Dendritic cell treated with granulocyte-macrophage colony-stimulating factor and Interleukin-4, amounts not matched to agents 40 ng/mL and 50 ng/mL, for 4 days (primary cell): Measurements from ENCODE around the gene BRCA1.

ENCODE experiments used
- H3K27ac Mint-ChIP-seq: one replicate; pipeline ENCODE4 v1.8.0; 2022; ENCODE audit warnings: mild to moderate bottlenecking, mixed read lengths
- H3K27me3 Mint-ChIP-seq: one replicate; pipeline ENCODE4 v1.8.0; 2022; ENCODE audit warnings: mild to moderate bottlenecking, mixed read lengths
- H3K36me3 Mint-ChIP-seq: one replicate; pipeline ENCODE4 v1.8.0; 2022; ENCODE audit warnings: low read depth, mixed read lengths
- H3K4me1 Mint-ChIP-seq: one replicate; pipeline ENCODE4 v1.8.0; 2022; ENCODE audit warnings: low read depth, mixed read lengths
- H3K4me3 Mint-ChIP-seq: one replicate; pipeline ENCODE4 v1.8.0; 2022; ENCODE audit warnings: mild to moderate bottlenecking, moderate library complexity, mixed read lengths
- H3K9me3 Mint-ChIP-seq: one replicate; pipeline ENCODE4 v1.8.0; 2022; ENCODE audit warnings: mixed read lengths
- intact Hi-C: fragments of 100-400 bp; cut with micrococcal nuclease; formaldehyde crosslinking; loops from one replicate; pipeline ENCODE4 v1.15.0; 2022

The BRCA1 gene

DNA sequence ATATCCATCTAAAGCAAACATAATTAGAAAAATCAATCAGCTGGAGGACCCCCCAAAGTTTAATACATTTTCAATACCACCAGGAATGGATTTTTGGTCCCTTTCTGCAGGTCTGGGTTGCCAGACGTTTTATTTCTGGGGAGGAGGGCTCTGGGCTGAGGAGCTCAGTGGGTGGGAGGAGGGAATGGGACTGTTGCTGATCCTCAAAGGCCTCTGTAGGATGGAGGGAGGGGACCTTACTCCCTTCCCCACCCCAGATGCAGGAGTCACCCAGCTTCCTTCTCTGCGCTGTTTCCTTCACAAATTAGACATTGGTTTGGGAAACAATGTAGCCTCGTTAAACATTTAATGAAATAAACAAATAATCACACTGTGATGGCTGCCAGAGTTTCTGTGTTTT is 93.5 kb downstream of the BRCA1 start:
- no peak overlapping the region for H3K4me3 Mint-ChIP-seq
- H3K27ac Mint-ChIP-seq: no peak overlapping the region
- H3K36me3 Mint-ChIP-seq: no peaks in the 10 kb centered on the region
- intact Hi-C loops: no loop called here
- peaks cover 12% of the 10 kb centered on the region for H3K4me1 Mint-ChIP-seq
- no peaks in the 10 kb centered on the region for H3K9me3 Mint-ChIP-seq
- peaks cover 3% of the 10 kb centered on the region for H3K27me3 Mint-ChIP-seq

DNA sequence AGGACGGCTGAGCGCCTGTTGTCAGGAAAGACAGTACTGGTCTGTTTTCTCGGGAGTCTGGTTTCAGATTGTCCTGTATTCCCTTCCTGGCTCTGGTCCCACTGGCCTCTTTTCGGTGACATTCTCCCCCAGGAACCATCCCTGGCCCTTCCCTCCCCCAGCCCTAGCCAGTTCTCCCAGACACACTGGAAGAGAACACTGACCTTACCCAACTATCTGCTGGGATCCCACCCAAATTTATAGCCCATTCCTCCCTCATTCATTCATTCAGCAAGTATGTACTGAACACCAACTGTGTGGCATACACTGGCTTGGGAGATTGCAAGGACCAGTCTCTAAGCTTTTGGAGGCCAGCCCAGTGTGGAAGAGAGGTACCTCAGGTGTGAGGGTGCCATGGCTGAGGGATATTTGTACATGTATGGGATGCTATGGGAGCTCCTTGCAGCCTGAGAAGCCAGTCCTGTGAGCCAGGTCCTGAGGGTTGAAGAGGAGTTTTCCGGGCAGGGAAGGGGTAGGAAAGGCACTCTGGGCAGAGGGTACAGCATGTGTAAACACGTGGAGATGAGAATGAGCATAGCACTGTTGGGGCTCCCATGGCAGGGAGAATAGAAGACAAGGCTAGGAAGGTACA is 94.9 kb downstream of the BRCA1 start:
- Mint-ChIP-seq H3K36me3 (no peaks in the 10 kb centered on the region), H3K4me1 (peaks cover 15% of the 10 kb centered on the region), H3K27me3 (peaks cover 6% of the 10 kb centered on the region), H3K27ac (no peak overlapping the region), H3K9me3 (no peaks in the 10 kb centered on the region), H3K4me3 (no peak overlapping the region)
- intact Hi-C loops: no loop called here

DNA sequence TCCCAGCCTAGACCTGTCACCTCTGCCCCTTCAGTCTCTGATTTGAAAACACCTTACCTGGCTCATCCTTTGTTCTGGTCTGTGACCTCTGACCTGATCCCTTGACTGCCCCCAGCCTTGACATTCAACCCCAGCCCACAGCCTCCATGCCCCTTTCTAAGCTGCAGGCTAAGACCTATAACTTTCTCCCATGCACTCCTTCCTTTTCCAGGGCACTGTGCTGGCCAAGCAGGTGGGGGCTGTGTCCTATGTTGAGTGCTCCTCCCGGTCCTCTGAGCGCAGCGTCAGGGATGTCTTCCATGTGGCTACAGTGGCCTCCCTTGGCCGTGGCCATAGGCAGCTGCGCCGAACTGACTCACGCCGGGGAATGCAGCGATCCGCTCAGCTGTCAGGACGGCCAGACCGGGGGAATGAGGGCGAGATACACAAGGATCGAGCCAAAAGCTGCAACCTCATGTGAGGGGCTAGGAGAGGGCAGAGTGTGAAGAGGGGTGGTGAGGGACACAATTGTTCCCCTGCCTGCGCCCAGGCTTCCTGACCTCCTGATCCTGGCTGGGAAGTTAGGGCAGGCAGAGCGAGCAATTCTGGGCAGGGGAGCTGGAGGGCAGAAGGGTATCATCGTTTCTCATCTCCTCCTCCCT is 96.8 kb downstream of the BRCA1 start:
- Mint-ChIP-seq H3K9me3 (no peaks in the 10 kb centered on the region), H3K27me3 (peaks cover 16% of the 10 kb centered on the region), H3K27ac (no peak overlapping the region), H3K4me1 (peaks cover 26% of the 10 kb centered on the region), H3K4me3 (no peak overlapping the region), H3K36me3 (no peaks in the 10 kb centered on the region)
- intact Hi-C loops: no loop called here

DNA sequence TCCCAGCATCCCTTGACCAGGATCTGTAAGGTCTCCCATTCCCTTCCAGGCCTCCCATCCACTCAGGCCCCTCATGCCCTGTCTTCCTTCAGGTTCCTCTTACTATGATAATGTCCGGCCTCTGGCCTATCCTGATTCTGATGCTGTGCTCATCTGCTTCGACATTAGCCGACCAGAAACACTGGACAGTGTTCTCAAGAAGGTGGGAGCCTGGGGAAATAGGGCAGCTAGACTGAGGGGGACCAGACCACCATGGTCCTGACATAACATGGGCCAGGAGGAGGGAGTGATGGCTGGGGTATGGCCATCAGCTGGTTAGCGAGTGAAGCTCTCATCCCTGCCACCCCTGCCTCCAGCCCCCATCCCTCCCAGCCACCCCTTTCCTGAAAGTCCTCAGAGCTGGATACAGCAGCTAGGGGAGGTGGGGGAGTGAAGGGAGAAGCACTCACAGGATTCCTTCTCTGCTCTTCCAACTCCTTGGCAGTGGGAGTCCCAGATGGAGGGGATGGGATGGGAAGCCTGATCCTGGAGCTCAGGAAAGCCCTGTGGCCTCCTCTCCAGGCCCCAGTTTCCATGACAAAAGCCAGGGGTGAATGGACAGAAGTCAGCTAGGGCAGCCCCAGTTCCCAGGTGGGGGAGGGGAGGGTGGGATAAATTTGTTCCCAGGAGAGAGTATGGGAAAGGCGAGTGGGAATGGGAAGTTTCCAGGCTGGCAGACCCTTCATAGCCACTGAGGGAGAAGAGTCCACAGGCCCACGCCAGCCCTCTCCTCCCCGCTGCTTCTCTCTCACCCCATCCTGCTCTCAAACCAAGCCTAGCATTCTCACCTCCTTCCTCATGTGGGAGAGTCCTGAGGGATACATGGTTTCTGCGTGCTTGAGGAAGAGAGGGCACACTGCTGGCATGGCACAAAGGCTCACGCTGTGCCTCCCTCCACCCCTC is 97.8 kb downstream of the BRCA1 start:
- Mint-ChIP-seq H3K4me1 (peaks cover 26% of the 10 kb centered on the region), H3K36me3 (no peaks in the 10 kb centered on the region), H3K27me3 (peaks cover 16% of the 10 kb centered on the region), H3K4me3 (no peak overlapping the region), H3K27ac (no peak overlapping the region), H3K9me3 (no peaks in the 10 kb centered on the region)
- intact Hi-C loops: no loop called here

DNA sequence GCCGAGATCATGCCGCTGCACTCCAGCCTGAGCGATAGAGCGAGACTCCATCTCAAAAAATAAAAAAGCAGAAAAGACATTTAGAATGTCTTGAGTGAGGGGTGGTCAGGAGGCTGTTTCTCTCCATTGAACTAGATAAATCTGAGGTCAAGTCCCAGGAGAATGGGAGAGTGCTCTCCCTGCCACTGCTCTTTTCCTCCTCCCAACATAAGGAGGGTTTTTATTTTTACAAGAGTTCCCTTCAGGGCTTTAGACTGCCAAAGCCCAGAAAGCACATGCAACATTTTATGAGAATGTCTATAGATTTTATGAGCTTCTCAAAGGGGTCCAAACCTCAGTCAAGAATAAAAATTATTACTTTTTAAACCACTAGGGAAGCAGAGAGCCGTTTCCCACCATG is 98.6 kb downstream of the BRCA1 start:
- H3K27ac Mint-ChIP-seq: no peak overlapping the region
- H3K36me3 Mint-ChIP-seq: peaks cover 7% of the 10 kb centered on the region
- intact Hi-C loops: no loop called here
- H3K4me3 Mint-ChIP-seq: no peak overlapping the region
- peaks cover 16% of the 10 kb centered on the region for H3K27me3 Mint-ChIP-seq
- H3K4me1 Mint-ChIP-seq: peaks cover 26% of the 10 kb centered on the region
- H3K9me3 Mint-ChIP-seq: no peaks in the 10 kb centered on the region

DNA sequence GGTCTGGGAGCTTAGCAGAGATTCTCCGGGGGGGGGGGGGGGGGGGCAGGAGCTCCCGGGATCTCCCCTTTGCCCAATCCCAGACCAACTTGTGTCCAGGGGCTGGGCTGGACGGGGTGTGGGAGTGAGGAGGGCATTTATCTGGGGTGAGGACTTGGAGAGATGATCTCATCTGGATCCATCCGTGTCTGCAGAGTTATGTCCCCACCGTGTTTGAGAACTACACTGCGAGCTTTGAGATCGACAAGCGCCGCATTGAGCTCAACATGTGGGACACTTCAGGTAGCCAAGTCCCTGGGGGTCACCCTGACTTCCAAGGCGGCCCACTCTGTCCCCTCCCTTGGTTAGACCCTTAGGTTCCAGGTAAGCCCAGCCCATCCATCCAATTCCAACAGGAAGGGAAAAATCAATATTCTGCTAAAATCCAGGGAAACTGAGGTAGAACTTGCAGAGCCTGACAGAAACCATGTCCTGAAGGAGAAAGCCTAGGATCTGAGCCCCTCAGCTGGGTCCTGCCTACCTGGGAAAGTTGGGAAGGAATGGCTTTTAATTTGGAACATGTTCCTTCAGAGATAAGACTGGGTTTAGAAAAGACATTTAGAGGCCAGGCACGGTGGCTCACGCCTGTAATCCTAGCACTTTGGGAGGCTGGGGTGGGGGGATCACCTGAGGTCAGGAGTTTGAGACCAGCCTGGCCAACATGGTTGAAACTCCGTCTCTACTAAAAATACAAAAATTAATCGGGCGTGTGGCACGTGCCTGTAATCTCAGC is 99.2 kb downstream of the BRCA1 start:
- intact Hi-C loops: loop anchor here (2.0 kb wide), 1 partner anchor 143 kb away; no protein-coding TSS in a partner anchor
- H3K36me3 Mint-ChIP-seq: peaks cover 14% of the 10 kb centered on the region
- peak overlapping the region; percentile 34 for H3K4me3 Mint-ChIP-seq
- no peak overlapping the region for H3K27ac Mint-ChIP-seq
- no peaks in the 10 kb centered on the region for H3K9me3 Mint-ChIP-seq
- peaks cover 16% of the 10 kb centered on the region for H3K27me3 Mint-ChIP-seq
- H3K4me1 Mint-ChIP-seq: peaks cover 30% of the 10 kb centered on the region

DNA sequence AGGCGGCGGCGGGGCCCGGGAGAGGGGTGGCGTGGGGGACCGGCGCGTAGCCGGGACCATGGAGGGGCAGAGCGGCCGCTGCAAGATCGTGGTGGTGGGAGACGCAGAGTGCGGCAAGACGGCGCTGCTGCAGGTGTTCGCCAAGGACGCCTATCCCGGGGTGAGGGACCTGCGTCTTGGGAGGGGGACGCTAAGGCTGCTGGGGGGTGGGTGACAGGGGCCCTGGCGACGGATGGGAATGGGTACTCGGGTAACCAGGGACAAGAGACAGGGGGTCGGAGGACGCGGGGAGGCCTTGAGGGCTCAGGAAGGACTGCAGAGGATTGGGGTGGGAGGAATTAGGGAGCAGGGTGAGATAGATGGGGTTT is 99.9 kb downstream of the BRCA1 start:
- peaks cover 36% of the 10 kb centered on the region for H3K4me1 Mint-ChIP-seq

DNA sequence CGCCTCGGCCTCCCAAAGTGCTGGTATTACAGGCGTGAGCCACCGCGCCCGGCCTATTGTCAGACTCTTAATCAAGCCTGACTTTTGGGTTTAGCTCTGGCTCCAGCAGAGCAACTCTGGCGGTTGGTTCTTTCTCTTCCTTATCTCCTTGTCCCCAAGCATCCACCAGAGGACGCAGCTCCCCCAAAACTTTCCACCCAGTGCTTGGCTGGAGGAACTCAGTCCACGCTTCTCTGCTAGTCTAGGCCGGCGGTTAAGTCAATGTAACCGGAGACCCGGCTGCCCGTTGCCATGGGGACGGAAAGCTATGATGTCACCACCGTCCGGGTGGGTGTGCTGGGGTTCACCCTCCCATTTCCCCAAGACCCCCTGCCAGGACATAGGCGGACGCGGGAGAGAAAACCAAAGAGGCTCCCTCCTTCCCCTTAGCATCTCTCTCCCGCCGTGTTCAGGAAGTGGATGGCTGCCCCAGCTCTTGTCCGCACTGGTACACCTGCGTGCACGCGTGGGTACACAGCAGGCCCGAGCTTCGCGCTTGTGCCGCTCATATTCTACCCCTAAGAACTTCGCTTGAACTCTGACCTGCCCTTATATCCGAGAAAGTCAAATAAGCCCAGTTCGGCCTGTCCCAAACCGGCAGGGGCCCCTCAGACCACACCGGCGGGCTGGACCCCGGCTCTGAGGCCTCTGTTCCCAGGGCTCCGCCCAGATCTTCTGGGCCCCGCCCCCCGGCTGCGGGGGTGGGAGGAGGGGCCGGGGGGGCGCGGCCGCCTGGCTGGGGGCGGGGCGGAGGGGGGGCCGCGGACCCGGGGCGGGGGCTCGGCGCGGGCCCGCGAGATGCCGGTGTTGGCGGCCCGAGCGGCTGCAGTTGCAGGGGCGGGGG is 100.5 kb downstream of the BRCA1 start, which contains the start of gene RND2:
RND2 (plus strand) TSS at position 825 of the 883 bp plus-strand sequence. CDS start 117 bp downstream, outside the sequence.
- H3K27me3 Mint-ChIP-seq: peaks cover 16% of the 10 kb centered on the region
- peak within 1 kb of the TSS; percentile 83 for H3K27ac Mint-ChIP-seq
- peak within 1 kb of the TSS; percentile 79 for H3K4me3 Mint-ChIP-seq
- intact Hi-C loops: loop anchor here (2.0 to 5.0 kb wide), 2 partner anchors 103 to 144 kb away; partner anchors contain the start of gene BRCA1
- H3K9me3 Mint-ChIP-seq: no peaks in the 10 kb centered on the region
- H3K4me1 Mint-ChIP-seq: peaks cover 42% of the 10 kb centered on the region
- peaks cover 27% of the 10 kb centered on the region for H3K36me3 Mint-ChIP-seq

More for the DNA sequence above, 99.9 kb downstream of the BRCA1 start:
- Mint-ChIP-seq H3K36me3 (peaks cover 20% of the 10 kb centered on the region), H3K27me3 (peaks cover 16% of the 10 kb centered on the region), H3K4me3 (peak overlapping the region; percentile 34), H3K27ac (peak overlapping the region; percentile 83), H3K9me3 (no peaks in the 10 kb centered on the region)
- intact Hi-C loops: loop anchor here (2.0 kb wide), 1 partner anchor 144 kb away; no protein-coding TSS in a partner anchor

DNA sequence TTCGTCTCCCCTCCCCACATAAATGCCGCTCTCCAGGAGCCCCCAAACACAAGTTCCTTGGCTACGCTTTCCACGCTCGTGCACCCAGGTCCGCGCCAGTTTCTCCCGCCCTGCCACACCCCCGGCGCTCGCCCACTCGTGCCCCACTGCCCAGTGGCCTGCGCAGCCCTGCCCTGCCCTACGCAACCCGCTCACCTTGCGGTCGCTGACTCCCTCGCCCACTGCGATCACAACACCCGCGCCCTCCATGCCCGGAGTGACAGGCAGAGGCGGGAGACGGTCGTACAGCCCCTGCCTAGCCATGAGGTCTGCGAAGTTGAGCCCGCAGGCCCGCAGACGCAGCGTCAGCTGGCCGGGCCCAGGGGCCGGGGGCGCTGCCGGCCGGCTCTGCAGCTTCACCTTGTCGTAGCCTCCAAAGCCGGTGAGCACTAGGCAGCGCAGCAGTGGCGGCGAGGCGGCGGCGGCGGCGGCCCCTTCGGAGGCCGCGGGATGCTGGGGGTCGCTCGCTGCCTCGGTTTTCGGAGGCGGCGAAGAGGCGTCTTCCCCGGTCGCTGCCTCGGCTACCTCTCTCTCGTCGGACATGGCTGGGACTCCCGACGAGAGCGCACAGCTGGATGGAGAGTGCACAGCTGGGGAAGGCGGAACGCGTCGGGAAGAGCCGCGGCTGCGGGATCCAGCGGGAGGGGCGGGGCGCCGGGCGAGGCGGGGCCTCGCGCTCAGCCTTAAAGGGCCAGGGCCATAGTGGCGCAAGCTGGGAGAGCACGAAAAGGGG is 103.2 kb downstream of the BRCA1 start, which contains the start of gene VAT1:
VAT1 (minus strand) TSS at position 645 of the 772 bp plus-strand sequence; CDS start at position 582, 63 bp downstream.
- Mint-ChIP-seq H3K27me3 (peaks cover 13% of the 10 kb centered on the region), H3K4me1 (peaks cover 48% of the 10 kb centered on the region), H3K36me3 (peaks cover 51% of the 10 kb centered on the region), H3K9me3 (no peaks in the 10 kb centered on the region), H3K27ac (peak within 1 kb of the TSS; percentile 91), H3K4me3 (peak within 1 kb of the TSS; percentile 98)
- intact Hi-C loops: loop anchor here (5.0 kb wide), 1 partner anchor 105 kb away; the partner anchor contains the start of gene BRCA1

DNA sequence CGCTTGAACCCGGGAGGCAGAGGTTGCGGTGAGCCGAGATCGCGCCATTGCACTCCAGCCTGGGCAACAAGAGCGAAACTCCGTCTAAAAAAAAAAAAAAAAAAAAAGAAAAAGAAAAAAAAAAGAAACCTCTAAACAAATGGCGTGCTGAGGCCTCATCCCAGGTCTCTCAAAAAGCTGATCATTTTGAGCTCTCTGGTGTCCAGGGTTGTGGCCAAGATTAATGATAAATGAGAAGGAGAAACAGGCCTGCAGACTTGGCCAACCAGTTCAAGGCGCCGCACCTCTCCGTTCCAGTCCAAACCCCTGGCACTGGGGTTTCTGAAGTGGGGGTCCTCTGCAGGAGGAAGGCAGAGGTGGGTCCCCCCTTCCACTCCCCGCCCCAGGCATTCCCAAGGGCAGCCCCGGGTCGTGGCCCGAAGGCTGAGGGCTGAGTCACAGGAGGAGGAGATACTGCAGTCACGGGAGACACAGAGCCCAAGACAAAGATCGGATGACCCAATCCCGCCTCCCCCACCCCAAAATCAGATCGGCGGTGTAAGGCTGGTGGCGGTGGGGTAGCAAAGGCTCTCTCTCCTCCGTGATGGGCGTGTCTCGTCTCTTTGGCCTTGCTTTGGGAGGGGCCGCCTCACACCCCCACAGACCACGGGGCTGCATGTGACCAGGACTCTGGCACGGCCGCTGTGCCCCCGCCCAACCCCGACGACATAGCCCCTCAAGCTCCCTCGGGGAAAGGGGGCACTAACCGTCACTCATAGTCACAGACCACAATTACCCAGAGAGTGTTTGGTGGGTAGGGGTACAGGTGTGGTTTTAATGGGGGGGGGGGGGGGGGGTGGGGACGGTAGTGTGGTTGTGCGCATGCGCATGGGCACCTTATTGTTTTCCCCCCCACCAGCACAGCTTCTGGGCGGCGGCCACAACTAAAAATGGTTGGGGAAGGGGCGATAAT is 104.1 kb downstream of the BRCA1 start:
- H3K4me3 Mint-ChIP-seq: peak overlapping the region; percentile 98
- H3K4me1 Mint-ChIP-seq: peaks cover 54% of the 10 kb centered on the region
- peaks cover 13% of the 10 kb centered on the region for H3K27me3 Mint-ChIP-seq
- H3K36me3 Mint-ChIP-seq: peaks cover 60% of the 10 kb centered on the region
- intact Hi-C loops: loop anchor here (5.0 kb wide), 1 partner anchor 106 kb away; the partner anchor contains the start of gene BRCA1
- H3K9me3 Mint-ChIP-seq: no peaks in the 10 kb centered on the region
- peak overlapping the region; percentile 91 for H3K27ac Mint-ChIP-seq

DNA sequence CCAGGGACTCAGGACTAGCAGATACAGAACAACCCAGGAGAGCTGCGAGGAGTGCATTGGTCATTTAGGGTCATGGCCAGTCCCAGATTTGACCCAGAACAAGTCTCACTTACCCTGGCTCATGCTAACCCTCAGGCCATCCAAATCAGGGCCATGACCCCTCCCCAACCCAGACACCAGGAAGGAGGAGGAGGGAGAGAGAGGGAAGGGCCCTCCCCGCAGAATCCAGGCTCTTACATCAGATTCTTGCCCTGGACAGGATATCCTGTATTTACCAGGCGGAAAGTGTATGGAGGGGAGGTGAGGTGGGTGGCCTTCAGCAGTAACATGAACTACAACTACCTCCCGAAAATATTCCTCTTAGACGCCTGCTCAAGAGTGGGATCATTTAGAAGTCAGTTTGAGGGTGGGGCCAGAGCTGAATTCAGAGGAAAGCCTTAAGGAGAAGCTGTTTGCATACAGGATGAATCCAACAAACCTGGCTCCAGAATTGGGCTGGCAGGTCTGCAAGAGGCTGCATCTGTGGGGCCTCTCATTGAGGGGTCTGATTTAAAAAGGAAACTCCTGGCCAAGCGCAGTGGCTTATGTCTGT is 105.0 kb downstream of the BRCA1 start:
- Mint-ChIP-seq H3K27ac (peak overlapping the region; percentile 91), H3K36me3 (peaks cover 69% of the 10 kb centered on the region)
- intact Hi-C loops: loop anchor here (5.0 kb wide), 1 partner anchor 107 kb away; the partner anchor contains the start of gene BRCA1

More for the DNA sequence above, 105.0 kb downstream of the BRCA1 start:
- H3K4me3 Mint-ChIP-seq: peak overlapping the region; percentile 98
- peaks cover 60% of the 10 kb centered on the region for H3K4me1 Mint-ChIP-seq
- peaks cover 8% of the 10 kb centered on the region for H3K27me3 Mint-ChIP-seq
- H3K9me3 Mint-ChIP-seq: no peaks in the 10 kb centered on the region
